Cardiac fibroblast (primary cell): ENCODE results near the gene FBN1.

Experiments
- DNase-seq, 2 donors: peaks; one replicate each; pipeline versions ENCODE4 v3.0.0 to v3.0.0-alpha.2; 2010; ENCODE audit warnings: low read depth in 2 of 2
- H3K4me3 ChIP-seq, 2 donors: replicated peaks in 1 of 2; 1 replicate in 1 of 2; 2 replicates in 1 of 2; pipeline ENCODE4 v1.5.1; 2011; ENCODE audit warnings: low read depth in 2 of 2, low read length in 2 of 2, mild to moderate bottlenecking in 2 of 2, moderate library complexity in 1 of 2
- CTCF ChIP-seq: IDR thresholded peaks from one replicate; pipeline ENCODE4 v1.5.1; 2011; ENCODE audit warnings: low read depth, mild to moderate bottlenecking, low read length, inconsistent platforms

The FBN1 gene

GRCh38 chr15:48653216-48653615, 7.7 kb upstream of the FBN1 start:
- no peak for TF ChIP-seq CTCF
- no peak overlapping the region for H3K4me3 ChIP-seq
- DNase-seq: no peak

- no peak for TF ChIP-seq CTCF
- no peak overlapping the region for H3K4me3 ChIP-seq
- no peak for DNase-seq
Measured at GRCh38 chr15:48652510-48653076, 7.1 kb upstream of the FBN1 start.

- TF ChIP-seq CTCF: no peak
- no peak for DNase-seq
- no peak overlapping the region for H3K4me3 ChIP-seq
Measured at GRCh38 chr15:48650931-48651330, 5.4 kb upstream of the FBN1 start.

- TF ChIP-seq CTCF: peak; percentile 27
- DNase-seq: peak; percentile 51 to 74
Measured at GRCh38 chr15:48647962-48648361, 2.5 kb upstream of the FBN1 start.

GRCh38 chr15:48646331-48646730, 822 bp upstream of the FBN1 start:
- TF ChIP-seq CTCF: no peak
- H3K4me3 ChIP-seq: peak overlapping the region; percentile 84 to 88
- no peak for DNase-seq

More at GRCh38 chr15:48647962-48648361, 2.5 kb upstream of the FBN1 start:
- H3K4me3 ChIP-seq: no peak overlapping the region

- peak overlapping the region; percentile 84 to 88 for H3K4me3 ChIP-seq
- no peak for TF ChIP-seq CTCF
- DNase-seq: peak; percentile 65 to 72
Measured at GRCh38 chr15:48644827-48645557, 517 bp downstream of the FBN1 start.
